Caki2 (cell line): ENCODE measurements around the gene CHMP1B. TPM values are rescaled to one million over a fixed set of nuclear protein-coding genes. Genes with fewer than 3 reads are reported as not detected.
A peak's percentile ranks its signal among the peaks of the same experiment; 100 is the strongest.
"Not testable (repeated sequence)": the region's sequence is repeated elsewhere in the genome, so short reads cannot be mapped to it uniquely, and the experiment has no call there.

Source experiments
- DNase-seq: peaks from one replicate; pipeline ENCODE4 v3.0.0-alpha.2; 2015; ENCODE audit warnings: low read depth
- in situ Hi-C: cut with HindIII; loops from 2 replicates; pipeline ENCODE4 v1.10.0; 2016; ENCODE audit warnings: low sequenced_read_pairs, low pct_unique_long_range_greater_than_20kb, mixed read lengths
- total RNA-seq: library from RNA; depleted of rRNA; stranded (reverse); fragments of >200 nt; shearing (Covaris generic); gene quantifications from 2 replicates; pipeline ENCODE4 v1.2.3, GENCODE V29; 2014; ENCODE audit warnings: low replicate concordance; rRNA removed

The CHMP1B gene
- total RNA-seq, 1 experiment from 2014 or later: 44.2 TPM

GRCh38 chr18:11886577-11887110 lies 35.4 kb downstream of the CHMP1B start:
- in situ Hi-C loops: no loop called here
- DNase-seq: no peak

GRCh38 chr18:11887328-11888128 lies 36.3 kb downstream of the CHMP1B start:
- peak; percentile 61 for DNase-seq
- in situ Hi-C loops: no loop called here

GRCh38 chr18:11888726-11889125 lies 37.5 kb downstream of the CHMP1B start:
- in situ Hi-C loops: no loop called here
- DNase-seq: no peak

GRCh38 chr18:11889284-11889683 lies 38.1 kb downstream of the CHMP1B start:
- in situ Hi-C loops: no loop called here
- no peak for DNase-seq

GRCh38 chr18:11891737-11892136 lies 40.5 kb downstream of the CHMP1B start:
- DNase-seq: no peak
- in situ Hi-C loops: no loop called here

GRCh38 chr18:11892438-11892837 lies 41.2 kb downstream of the CHMP1B start:
- DNase-seq, in situ Hi-C loops: not testable (repeated sequence)

- in situ Hi-C loops: no loop called here
- DNase-seq: no peak
Measured at GRCh38 chr18:11897781-11898180, 46.6 kb downstream of the CHMP1B start.

- DNase-seq: no peak
- in situ Hi-C loops: no loop called here
Measured at GRCh38 chr18:11899063-11899462, 47.9 kb downstream of the CHMP1B start.

- no peak for DNase-seq
- in situ Hi-C loops: no loop called here
Measured at GRCh38 chr18:11901826-11902438, 50.7 kb downstream of the CHMP1B start.

- DNase-seq: no peak
- in situ Hi-C loops: no loop called here
Measured at GRCh38 chr18:11902522-11903292, 51.5 kb downstream of the CHMP1B start.

Other genes with a start within 250 kb of the CHMP1B start
- not detected in 2 replicates for gene SLC35G4, start 241.8 kb upstream of the CHMP1B start, total RNA-seq
- 3.5 and 10.6 TPM in 2 replicates for gene GNAL, start 162.1 kb upstream of the CHMP1B start, total RNA-seq
- 18.0 and 56.6 TPM in 2 replicates for gene MPPE1, start 56.9 kb downstream of the CHMP1B start, total RNA-seq
- 339 and 379 TPM in 2 replicates for gene IMPA2, start 130.1 kb downstream of the CHMP1B start, total RNA-seq
- gene ANKRD62, start 242.4 kb downstream of the CHMP1B start, total RNA-seq: 0.61 TPM in 1 of 2 replicates, not detected in the other